HG03342 (cell line): ENCODE measurements around the gene GTF2I.
A peak's percentile ranks its signal among the peaks of the same experiment; 100 is the strongest.
"Not testable (repeated sequence)": the region's sequence is repeated elsewhere in the genome, so short reads cannot be mapped to it uniquely, and the experiment has no call there.

ENCODE experiments used
- ATAC-seq: cut with Tn5 transposase; IDR thresholded peaks from one replicate; pipeline ENCODE4 v1.9.1; 2021; ENCODE audit warnings: mild to moderate bottlenecking, moderate library complexity; ENCODE audit not compliant: unreplicated experiment

The GTF2I gene

DNA sequence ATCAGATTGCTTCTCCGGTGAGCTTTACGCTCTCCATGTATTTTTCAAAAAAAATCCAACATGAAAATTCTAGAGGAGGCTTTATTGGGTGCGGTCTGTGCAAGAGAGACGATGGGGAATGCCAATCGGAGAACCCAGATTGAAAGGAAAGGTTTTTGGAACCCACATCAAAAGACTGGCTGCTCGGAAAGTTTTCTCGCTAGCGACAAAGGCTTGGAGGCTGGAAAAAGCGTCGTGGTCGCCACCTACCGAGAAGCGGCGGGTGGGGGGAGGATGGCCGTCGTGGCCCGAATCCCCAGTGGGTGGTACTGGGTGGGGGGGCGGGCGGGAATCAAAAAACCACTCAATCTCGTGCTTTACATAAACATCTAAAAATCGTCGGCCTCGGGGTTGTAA is 1.1 kb upstream of the GTF2I start:
- ATAC-seq, result no peak

DNA sequence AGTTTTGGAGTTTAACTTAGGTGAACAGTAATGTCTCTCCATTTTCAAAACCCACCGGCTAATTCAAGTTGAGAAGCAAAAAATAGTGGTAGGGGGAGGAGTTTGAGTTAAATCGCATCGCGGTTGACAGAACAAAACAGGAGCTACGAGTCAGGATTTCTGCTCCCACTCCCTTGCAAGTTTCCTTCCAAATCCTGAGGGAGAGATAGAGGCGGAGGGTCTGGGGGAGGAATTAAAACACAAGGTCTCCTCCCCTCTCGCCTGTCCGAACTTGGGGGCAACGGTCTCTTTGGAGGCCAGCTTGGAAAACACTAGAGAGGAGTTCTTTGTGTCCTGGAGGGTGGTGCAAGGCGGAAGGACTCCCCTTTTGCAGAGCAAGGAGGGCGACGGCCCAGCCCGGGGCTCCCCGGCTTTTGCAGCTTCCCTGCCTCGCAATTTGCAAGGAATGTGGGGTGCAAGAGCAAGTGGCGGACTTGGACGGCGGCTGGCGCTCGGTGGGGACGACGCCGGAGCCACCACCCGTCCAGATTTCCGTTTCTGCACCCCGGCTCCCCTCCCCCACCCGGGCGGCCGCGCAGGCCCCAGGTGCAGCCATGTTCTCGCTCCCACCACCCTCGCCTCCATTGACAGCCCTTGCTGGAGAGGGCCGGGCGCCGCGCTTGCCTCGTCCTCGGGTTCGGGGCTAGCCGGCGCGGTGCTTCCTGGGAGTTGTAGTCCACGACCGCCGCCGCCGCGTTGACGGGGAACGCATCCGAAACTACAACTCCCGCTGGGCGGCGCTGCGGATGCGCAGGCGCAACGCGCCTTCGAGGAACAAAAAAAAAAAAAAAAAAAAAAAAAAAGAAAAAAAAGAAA is 454 bp upstream of the GTF2I start:
- peak; percentile 60 for ATAC-seq

DNA sequence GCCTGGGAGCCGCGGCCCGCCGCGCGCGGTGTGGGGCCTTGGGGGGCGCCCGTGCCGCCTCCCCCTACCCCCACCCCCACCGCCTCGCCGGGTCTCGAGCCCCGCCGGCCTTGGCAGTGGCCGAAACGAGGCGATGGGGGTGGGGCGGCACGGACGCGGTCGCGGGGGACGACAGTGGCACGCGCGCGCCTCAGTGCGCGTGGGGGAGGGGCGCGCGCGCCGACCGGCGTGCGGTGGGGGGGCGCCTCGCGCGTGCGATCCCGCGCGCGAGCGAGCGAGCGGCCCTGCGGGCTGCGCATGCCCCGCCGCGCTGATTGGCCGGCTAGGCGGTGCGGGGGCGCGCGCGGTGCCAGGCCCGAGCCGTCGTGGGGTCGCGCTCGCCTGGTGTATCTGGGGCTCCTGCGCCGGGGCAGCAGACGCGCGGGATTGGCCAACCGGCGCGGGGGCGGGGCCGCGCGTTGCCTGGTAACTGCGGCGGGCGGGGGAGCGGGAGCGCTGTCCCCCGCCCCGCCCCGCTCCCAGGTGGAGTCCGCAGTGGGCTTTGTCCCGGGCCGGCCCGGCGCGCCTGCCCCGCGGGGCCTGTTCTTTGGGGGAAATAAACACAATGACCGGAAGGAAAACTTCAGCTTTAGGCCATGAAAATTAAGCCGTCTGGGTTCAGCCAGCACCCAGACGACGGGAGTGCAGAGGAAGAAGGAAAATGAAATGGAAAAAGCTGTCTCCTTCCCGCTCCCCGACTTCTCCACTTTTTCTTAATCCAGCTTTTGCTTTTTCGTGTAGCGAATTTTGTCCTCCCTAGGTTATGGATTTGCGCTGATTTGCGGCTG is 873 bp downstream of the GTF2I start:
- peak; percentile 52 for ATAC-seq

DNA sequence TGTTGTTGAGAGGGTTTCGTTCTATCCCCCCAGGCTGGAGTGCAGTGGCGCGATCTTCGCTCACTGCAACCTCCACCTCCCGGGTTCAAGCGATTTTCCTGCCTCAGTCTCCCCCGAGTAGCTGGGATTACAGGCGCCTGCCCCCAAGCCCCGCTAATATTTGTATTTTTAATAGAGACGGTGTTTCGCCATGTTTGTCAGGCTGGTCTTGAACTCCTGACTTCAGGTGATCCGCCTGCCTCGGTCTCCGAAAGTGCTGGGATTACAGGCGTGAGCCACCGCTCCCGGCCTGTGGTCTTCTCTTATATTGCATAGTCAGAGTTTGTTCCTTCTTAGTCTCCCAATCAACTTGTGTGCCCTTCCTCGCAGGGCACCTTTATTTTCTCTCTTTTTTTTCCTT is 2.7 kb downstream of the GTF2I start:
- ATAC-seq, result not testable (repeated sequence)

DNA sequence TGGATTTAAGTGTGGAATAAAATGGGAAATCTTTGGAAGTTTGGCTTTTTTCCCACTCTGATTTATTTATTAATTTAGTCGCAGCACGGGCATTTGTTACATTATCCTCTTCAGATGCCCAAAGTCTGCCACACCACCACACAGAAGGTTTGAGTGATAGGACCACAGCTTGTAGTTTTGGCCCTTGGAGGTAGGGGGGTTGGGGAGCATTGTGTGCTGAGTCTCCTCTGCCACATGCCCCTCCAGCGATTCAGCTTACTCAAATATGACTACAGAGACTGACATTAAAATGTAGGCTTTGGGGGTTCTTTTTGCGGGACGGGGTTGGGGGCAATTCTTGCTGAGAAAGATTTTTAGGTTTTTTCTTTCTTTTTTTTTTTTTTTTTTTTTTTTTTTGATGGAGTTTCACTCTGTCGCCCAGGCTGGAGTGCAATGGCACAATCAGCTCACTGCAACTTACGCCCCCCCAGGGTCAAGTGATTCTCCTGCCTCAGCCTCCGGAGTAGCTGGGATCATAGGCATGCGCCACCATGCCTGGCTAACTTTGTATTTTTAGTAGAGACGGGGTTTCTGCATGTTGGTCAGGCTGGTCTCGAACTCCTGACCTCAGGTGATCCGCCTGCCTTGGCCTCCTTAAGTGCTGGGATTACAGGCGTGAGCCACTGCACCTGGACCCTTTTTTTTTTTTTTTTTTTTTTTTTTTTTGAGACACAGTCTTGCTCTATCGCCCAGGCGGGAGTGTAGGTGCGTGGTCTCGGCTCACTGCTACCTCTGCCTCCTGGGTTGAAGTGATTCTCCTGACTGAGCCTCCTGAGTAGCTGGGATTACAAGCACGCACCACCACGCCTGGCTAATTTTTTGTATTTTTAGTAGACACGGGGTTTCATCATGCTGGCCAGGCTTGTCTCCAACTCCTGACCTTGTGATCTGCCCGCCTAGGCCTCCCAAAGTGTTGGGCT is 4.6 kb downstream of the GTF2I start:
- not testable (repeated sequence) for ATAC-seq

DNA sequence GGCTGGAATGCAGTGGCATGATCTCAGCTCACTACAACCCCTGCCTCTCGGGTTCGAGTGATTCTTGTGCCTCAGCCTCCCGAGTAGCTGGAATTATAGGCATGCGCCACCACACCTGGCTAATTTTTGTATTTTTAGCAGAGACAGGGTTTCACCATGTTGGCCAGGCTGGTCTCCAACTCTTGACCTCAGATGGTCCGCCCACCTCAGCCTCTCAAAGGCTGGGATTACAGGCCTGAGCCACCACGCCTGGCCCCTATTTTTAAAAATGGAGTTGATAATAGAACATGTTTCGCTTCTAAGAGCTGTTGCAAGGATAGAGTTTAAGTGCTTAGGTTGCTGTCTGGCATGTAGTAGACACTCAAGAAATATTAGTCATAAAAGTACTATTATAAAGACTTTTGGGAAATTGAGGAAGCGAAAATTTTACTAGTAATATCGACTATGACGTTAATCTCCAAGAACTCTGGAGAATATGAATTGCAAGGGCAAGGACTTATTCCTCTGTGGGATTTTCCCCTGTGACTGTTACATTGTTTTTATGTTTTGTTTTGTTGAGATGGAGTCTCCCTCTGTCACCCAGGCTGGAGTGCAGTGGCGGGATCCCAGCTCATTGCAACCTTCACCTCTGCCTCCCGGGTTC is 7.9 kb downstream of the GTF2I start:
- ATAC-seq, result no peak

DNA sequence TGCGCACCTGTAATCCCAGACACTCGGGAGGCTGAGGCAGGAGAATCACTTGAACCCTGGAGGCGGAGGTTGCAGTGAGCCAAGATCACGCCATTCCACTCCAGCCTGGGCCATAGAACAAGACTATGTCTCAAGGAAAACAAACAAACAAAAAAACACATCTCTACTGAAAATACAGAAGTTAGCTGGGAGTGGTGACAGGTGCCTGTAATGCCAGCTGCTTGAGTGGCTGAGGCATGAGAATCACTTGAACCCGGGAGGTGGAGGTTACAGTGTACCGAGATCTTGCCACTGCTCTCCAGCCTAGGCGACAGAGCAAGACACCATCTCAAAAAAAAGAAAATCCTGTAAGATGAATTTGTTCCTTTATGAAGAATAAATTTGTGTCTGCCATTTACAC is 9.5 kb downstream of the GTF2I start:
- not testable (repeated sequence) for ATAC-seq

DNA sequence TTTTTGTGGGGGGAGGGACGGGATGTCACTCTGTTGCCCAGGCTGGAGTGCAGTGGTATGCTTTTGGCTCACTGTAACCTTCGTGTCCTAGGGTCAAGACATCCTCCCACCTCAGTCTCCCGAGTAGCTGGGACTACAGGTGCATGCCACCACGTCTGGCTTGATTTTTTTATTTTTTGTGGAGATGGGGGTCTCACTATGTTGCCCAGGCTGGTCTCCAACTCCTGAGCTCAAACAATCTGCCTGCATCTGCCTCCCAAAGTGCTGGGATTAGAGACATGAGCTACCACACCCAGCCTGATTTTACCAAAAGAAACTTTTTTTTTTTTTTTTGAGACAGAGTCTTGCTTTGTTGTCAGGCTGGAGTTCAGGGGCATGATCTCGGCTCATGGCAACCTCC is 10.0 kb downstream of the GTF2I start:
- ATAC-seq, result not testable (repeated sequence)

DNA sequence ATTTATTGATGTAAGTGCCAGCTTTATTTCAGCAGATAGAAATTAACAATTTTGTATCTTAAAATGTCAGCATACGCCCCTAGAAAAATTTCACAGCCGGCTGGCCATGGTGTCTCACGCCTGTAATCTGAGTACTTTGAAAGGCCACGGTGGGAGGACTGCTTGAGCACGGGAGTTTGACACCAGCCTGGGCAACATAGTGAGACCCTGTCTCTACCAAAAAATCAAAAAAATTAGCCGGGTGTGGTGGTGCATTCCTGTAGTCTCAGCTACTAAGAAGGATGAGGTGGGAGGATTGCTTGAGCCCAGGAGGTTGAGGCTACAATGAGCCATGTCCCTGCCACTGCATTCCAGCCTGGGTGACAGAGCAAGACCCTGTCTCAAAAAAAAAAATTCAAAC is 14.1 kb downstream of the GTF2I start:
- no peak for ATAC-seq

DNA sequence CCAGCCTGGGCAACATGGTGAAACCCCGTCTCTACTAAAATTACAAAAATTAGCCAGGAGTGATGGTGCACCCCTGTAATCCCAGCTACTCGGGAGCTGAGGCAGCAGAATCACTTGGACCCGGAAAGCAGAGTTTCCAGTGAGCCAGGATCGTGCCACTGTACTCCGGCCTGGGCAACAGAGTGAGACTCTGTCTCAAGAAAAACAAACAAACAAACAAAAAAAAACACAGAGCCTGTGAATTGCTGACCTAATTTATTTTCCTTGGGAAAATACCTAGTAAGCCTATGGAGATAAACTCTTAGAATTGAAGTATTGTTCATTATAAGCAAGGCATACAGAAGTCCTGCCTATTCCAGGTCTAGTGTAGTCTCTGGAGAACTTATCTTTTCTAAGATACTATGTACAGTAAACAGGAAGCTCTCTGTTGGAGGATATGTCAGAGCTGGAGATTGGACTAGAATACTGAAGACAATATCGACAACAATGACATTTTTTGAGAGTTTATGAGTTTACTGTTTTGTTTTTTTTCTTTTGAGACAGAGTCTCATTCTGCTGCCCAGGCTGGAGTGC is 14.9 kb downstream of the GTF2I start:
- no peak for ATAC-seq

DNA sequence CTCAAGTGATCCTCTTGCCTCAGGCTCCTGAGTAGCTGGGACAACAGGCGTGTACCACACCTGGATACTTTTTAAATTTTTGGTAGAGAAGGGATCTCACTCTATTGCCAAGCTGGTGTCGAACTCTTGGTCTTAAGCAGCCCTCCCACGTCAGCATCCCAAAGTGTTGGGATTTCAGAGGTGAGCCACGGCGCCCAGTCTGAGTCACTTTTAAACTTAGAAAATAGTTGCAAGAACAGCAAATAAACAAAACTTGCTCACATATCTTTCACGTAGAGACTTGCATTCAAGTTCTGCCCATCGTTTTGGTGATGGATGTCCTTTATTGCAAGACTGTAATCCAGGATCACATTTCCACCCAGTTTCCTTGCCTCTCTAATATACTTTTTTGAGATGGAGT is 16.6 kb downstream of the GTF2I start:
- ATAC-seq, result no peak

DNA sequence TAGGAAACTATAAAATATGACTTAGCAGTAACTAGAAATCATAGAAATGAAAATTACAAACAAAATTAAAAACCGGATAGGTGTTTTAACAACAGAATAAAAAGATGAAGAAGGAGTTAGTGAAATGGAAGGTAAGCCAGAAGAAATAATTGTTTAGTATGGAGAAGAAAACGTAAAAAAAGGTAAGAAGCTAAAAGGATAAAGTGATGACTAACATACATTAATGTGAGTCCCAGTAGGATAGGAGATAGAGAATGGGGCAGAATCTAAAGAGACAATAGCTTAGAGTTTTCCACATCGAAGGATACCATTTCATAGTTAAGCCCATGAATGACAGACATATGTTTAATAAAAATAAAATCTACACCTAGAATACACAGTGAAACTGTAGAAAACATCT is 25.3 kb downstream of the GTF2I start:
- ATAC-seq, result no peak

DNA sequence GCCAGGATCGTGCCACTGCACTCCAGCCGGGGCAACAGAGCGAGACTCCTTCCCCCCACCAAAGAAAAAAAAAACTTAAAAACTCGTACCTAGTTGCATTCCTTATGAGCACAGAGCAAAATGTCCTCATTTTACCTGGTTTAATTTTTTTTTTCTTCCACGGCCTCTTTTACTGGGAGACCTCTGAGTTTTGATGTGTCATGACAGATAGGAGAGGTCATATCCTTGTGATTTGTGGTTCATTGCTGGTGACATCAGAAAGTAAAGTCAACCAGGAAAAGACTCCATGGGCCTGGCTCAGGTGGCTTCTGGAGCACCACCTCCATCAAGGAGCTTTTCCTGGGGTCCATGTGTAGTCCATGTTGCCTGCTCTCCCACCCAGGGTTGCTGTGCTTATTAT is 26.3 kb downstream of the GTF2I start:
- ATAC-seq, result no peak

DNA sequence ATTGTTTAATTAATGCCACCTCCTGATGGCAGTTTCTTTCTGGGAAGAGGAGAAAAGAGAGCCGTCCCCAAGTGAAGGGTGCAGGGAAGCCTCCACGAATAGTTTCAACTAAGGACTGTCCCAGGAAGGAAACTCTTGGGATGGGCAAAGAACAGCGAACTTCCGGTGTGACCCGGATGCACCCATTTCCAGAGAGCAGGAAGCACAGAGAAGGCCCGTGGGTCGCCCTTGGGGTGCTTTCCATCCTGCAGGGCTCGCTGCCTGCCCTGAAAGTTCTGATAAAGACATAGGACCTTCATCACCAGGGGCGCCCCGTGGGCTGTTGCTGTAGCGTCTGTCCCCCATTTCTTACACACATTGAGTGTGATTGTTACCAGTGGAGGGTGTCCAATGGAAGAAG is 27.0 kb downstream of the GTF2I start:
- ATAC-seq, result no peak

DNA sequence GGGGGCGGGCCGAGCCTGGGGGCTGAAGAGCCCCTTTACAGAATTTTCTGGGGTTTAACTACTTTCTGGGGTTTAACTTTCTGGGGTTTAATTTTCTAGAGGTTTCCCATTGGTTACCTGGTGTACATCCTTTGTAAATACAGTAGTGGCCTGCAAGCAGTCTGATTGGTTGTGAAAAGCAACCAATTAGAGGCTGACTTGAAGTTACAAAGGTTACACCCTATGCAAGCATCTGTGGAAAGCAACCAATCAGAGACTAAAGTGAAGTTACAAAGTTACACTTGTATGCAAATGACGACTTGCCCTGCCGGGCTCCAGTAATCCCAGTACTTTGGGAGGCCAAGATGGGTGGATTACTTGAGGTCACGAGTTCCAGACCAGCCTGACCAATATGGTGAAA is 27.4 kb downstream of the GTF2I start:
- ATAC-seq, result no peak

DNA sequence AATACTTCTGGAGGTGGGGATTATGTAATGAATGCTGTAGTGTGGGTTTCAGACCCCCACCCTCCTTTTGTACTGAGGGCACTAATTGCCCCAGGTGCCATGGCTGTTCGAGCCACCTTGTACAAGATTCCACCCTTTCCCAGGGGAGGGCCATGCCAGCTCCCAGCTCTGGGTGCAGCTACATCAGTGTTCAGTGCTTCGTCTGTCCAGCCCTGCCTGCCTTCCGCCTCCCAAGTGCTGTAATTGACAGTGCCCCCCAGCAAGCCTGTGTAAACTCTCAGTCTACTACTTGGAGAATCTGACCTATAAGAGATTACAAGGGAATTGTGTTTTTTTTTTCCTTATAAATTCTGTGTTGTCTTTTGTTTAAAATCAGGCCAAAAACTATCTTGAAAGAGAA is 33.0 kb downstream of the GTF2I start:
- no peak for ATAC-seq

DNA sequence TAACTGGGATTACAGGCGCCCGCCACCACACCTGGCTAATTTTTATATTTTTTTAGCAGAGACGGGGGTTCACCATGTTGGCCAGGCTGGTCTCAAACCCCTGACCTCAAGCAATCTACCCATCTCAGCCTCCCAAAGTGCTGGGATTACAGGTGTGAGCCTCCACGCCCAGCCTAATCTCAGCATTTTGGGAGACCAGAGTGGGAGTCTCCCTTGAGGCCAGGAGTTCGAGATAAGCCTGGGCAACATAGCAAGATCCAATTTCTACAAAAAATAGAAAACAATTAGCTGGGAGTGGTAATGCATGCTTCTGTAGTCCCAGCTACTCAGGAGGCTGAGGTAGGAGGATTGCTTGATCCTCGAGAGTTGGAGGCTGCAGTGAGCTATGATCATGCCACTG is 46.9 kb downstream of the GTF2I start:
- not testable (repeated sequence) for ATAC-seq

DNA sequence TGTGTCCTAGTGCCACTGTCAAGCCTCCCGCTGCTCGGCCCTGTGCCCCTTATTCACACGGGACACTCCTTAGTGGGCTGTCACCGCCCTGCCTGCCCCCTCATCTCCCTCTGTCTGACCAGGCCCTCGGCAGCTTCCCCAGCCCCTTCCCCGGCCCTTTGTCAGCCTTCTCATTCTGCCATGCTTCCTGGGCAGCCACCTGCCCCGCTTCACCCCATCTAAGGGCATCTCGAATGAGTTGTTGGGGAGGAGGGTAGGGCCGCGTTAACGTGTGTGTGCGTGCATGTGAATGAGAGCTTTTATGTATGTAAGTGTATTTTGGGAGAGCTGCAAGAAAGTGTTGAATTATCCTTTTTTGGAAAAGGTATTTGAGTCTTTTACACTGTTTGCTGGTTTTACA is 49.7 kb downstream of the GTF2I start:
- ATAC-seq, result no peak

DNA sequence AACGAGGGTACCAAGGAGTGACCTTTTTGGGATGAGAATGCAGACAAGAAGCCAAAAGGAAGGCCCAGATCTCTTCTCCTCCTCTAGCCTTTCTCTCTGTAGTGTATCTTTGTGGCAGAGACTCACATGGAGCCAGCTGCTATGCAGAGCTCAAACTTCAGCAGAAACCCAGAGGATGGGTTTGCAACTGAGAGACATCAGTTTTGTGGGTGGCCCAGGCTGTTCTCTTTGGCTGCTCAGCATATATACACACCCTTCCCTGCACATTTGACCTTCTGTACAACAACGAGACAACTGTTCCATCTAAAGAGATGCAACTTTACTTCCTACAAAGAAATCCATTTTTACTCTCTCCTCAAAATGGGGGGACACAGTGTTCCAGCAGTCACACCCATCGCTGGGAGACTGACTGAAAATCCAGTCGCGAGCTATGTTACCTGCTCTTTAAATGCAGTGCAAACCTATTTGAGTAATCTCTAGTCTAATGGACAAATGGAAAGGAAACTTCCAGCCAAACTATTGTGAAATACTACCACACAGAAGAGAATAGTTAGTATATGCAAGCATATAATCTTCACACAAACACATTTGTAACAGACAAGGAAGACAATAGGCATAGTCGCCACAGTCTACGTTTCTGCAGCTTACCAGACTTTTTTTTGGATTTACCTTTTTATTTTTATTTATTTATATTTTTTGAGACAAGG is 51.2 kb downstream of the GTF2I start:
- ATAC-seq, result no peak
